Stimulated activated CD8-positive, alpha-beta memory T cell treated with anti-CD3 and anti-CD28 coated beads, Interleukin-15, amount 100 ng/mL, for 48 hours (primary cell): ENCODE results near the gene TIMD4.
"Not testable (repeated sequence)": the region's sequence is repeated elsewhere in the genome, so short reads cannot be mapped to it uniquely, and the experiment has no call there.

ENCODE experiments used
- DNase-seq, 2 donors: peaks; one replicate each; pipeline ENCODE4 v3.0.0-alpha.2; 2020; ENCODE audit warnings: low read depth in 2 of 2

The TIMD4 gene

DNA sequence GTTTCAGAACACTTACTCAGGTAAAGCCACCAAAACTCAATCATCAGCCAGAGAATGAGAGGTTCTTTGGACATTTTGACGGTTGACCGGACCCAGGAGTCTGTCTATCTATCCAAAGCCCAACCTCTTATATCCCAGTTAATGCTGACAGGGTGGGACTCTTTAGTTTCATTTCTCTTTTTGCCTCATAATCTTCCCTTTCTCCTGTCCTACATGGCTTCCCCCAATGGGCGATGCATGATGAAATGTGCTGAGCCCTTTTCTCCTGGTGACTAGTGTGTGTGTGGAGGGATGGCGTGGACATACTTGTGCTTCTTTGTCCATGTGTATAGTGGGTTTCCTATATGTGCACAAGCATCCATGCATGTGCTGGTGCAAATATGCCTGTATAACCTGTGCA, at the start of gene TIMD4:
TSS of gene TIMD4 (minus strand) at position 102 of the 400 bp plus-strand sequence. CDS start at position 74, 28 bp downstream.
- no peak for DNase-seq

DNA sequence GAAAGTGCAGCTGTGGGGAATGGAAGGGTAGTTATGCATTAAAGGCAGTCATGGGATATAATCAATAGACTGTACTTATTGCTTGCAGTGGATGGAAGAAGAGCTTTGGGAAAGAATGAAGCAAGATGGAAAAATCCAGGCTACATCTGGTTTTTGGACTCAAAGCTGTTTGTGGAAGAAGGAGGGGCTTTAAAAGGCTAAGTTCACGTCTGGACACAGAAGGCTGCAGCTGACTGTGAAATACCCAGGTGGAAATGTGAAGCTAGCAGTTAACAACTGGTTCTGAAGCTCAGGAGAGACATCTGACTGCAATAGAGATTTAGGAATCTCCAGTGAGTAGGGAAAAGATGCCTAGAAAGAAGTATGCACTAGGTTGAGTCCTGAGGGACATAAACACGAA, 43.2 kb upstream of the TIMD4 start:
- no peak for DNase-seq

- no peak for DNase-seq
Observed at GRCh38 chr5:157004893-157005551, 42.0 kb upstream of the TIMD4 start.

- no peak for DNase-seq
Observed at GRCh38 chr5:156991714-156992113, 28.7 kb upstream of the TIMD4 start.

DNA sequence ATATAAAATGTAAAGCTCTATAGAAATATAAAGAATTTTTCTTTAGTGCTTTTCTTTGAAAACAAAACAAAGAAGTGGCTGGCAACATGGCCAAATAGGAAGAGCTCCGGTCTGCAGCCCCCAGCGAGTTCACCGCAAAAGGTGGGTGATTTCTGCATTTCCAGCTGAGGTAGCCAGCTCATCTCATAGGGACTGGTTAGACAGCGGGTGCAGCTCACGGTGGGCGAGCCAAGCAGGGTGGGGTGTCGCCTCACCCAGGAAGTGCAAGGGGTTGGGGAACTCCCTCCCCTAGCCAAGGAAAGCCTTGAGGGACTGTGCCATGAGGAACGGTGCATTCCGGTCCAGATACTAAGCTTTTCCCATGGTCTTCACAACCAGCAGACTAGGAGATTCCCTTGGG, 21.0 kb upstream of the TIMD4 start:
- no peak for DNase-seq

DNA sequence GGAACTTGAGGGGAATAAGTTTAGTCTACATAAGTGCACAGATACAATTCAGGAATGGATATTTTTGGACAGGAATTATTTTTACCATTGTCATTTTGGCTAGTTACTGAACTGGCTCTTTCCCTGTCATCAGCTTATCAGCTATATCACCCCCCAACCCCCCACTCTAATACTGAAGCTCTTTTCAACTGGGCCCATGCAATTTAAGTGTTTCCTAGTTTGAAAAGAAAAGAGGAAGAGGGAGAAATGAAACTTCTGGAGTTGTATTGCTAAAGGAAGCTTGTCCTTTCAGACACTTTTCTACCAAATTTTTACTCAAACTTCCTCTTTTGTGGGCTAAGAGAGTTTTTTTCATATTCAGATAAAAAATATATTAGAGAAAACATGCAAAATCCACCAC, 18.5 kb upstream of the TIMD4 start:
- DNase-seq: no peak

- no peak for DNase-seq
Observed at GRCh38 chr5:156974328-156974727, 11.3 kb upstream of the TIMD4 start.

DNA sequence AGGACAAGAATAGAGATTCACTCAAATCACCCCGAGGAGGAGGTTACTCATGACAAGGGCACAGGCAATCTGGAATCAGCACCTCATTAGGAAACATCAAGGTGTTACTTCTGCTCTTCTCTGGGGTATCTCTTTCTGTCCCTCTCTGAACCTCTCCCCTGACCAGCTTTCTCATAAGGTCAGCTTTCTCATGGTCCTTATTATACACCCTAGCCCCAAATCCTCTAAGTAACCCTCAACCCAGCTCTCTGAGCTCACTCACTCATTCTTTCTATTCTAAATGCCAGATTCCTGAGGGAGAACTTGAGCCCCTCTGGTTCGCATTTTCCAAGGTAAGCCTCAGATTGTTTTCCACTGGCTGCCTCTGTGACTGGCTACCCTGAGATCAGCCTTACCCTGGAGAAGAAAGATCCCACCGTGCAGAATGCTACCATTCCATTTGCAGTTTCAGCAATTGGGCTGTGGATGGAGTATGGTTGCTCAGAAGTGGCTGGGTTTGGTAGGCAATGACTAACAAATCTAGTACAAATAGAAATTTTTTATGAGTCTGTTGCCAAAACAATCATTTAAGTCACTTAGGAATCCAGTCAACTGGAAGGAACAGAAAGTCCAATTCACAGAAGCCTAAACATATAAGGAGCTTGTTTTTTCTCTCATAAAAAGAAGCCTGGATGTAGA, 9.0 kb upstream of the TIMD4 start:
- DNase-seq: no peak

GRCh38 chr5:156971415-156971814, 8.4 kb upstream of the TIMD4 start:
- no peak for DNase-seq

GRCh38 chr5:156967386-156967785, 4.4 kb upstream of the TIMD4 start:
- DNase-seq: not testable (repeated sequence)

DNA sequence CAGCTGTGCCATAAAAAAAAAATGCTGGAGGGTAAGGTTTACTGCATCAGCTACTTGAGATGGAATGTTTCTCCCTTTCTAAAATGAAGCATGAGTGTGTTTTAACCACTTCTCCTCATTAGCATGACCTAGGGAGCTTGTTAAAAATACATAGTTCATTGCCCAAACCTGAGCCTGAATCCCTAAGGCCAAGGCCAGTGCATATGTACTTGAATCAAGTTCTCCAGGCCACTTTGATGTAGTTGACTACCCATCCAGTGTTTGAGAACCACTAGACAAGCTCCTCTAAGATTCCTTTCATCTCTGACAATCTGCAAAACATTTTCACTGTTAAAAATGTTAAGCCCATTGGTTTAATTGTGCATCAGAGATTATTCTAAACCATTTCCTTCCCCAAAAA, 6.7 kb downstream of the TIMD4 start:
- DNase-seq: no peak

DNA sequence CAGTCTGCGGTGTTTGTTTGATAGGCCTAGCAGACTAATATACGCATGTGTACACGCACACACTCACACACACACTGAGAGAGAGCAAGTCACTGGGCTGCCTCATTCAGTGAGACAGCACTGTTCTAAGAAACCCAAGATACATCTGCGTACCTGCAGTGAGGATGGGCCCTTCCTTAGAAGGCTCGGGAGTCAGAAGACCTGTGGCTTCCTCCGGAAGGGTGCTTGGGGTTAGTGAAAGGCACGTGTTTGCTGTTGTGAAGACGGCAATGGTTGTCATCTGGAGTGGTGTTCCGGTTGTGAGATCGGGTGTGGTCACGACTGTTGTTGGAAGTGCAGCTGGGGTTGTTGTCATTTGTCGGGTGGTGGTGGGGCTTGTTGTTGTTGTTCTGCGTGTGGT, 11.7 kb downstream of the TIMD4 start:
- DNase-seq: no peak

DNA sequence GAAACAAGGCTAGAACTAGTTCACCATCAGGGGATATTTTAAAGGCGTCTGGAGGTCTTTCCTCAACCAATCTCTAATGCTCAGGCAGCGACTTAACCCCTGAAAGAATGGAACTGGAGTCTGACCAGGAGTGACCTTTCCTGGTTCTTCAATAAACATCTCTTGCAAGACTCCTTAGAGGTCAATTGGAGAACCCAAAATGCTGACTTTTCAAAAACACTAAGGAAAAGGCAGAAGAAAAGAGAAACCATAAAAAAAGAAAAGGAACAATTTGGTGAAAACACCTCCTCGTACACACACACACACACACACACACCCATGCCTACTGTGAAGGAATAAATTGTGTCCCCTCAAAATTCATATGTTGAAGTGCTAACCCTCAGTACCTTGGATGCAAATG, 12.3 kb downstream of the TIMD4 start:
- no peak for DNase-seq

DNA sequence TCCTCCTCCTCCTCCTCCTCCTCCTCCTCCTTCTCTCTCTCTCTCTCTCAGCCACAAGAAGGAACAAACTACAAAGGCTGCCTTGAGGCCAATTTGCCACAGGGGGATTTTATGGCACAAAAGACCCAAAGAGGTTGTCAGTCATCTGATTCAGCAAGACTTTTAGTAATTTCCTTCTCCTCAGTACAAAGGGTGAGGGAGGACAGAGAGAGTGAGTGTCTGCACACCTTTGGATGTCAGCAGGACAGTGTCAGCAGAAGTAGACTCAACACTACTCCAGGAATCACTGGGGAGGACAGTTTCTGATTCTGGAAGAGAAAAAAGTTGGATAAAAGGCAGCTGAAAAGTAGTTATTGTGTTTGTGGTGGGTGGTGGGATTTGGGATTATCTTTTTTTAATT, 13.6 kb downstream of the TIMD4 start:
- no peak for DNase-seq

DNA sequence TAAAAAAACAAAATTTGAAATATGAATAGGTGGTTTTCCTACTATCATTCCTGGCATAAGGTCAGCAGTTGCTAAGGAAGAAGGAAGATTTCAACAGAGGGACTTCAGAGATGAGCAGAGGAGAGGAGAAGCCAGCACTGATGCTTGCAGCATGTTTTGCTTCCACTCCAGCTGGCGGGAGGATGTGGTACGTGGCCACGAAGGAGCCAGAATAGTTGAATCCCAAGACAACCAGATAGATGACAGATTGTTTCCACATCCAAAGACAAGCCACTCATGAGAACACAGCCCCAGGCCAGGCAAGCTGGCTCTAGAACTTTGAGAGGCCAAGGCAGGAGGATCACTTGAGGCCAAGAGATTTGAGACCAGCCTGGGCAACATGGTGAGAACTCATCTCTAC, 15.1 kb downstream of the TIMD4 start:
- DNase-seq: no peak

DNA sequence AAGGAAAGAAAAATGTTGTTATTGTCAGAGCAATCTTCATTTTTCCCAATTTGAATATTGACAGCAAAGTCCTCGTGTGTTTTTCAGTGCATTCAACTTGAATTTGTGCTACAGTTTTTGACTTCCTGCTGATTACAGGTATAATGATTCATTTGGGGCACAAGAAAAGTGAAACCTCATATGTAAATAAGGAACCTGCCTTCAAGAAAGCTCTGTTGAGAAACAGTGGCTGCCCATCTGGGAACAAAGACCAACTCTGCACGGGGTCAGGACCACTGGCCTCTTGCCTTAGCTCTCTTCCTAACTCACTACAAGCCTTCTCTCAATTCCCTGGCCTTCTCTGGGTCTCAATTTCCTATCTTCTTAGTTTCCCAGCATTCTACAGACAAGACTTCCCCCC, 21.0 kb downstream of the TIMD4 start:
- no peak for DNase-seq

- not testable (repeated sequence) for DNase-seq
Observed at GRCh38 chr5:156940462-156940861, 22.6 kb downstream of the TIMD4 start.

GRCh38 chr5:156936972-156937371, 26.1 kb downstream of the TIMD4 start:
- no peak for DNase-seq

- DNase-seq: peak in 1 of 2 donors; percentile 39
Observed at GRCh38 chr5:156934450-156935211, 28.4 kb downstream of the TIMD4 start.

GRCh38 chr5:156929366-156929948, 33.6 kb downstream of the TIMD4 start:
- DNase-seq: no peak

- DNase-seq: no peak
Observed at GRCh38 chr5:156927545-156927944, 35.5 kb downstream of the TIMD4 start.

GRCh38 chr5:156925767-156926166, 37.3 kb downstream of the TIMD4 start:
- DNase-seq: not testable (repeated sequence)
